Mesendoderm (in vitro differentiated cells): ENCODE results near the gene PCNT.

Source experiments
- DNase-seq: peaks from one replicate; pipeline ENCODE4 v3.0.0; 2013
- H2AK5ac ChIP-seq: 2 replicates; pipeline ENCODE4 v1.6.1; 2013; ENCODE audit warnings: low read length, inconsistent platforms
- H2BK120ac ChIP-seq: 2 replicates; pipeline ENCODE4 v1.6.1; 2013; ENCODE audit warnings: low read depth, mild to moderate bottlenecking, low read length, moderate library complexity, mixed read lengths
- H2BK15ac ChIP-seq: replicated peaks from 2 replicates; pipeline ENCODE4 v1.6.1; 2013; ENCODE audit warnings: low read depth, mild to moderate bottlenecking, moderate library complexity
- H2BK5ac ChIP-seq: 2 replicates; pipeline ENCODE4 v1.6.1; 2013; ENCODE audit warnings: low read length, inconsistent platforms
- H3K18ac ChIP-seq: 2 replicates; pipeline ENCODE4 v1.6.1; 2013; ENCODE audit warnings: mild to moderate bottlenecking, low read length, mixed read lengths
- H3K23ac ChIP-seq: one replicate; pipeline ENCODE4 v1.6.1; 2013; ENCODE audit warnings: low read length
- H3K27ac ChIP-seq: 2 replicates; pipeline ENCODE4 v1.5.1; 2013; ENCODE audit warnings: low read depth, mild to moderate bottlenecking, inconsistent platforms, low read length, moderate library complexity
- H3K27me3 ChIP-seq: 2 replicates; pipeline ENCODE4 v1.6.1; 2013; ENCODE audit warnings: low read length, control low read depth, mild to moderate bottlenecking, inconsistent platforms; ENCODE audit not compliant: insufficient read depth, poor library complexity
- H3K36me3 ChIP-seq: 2 replicates; pipeline ENCODE4 v1.6.1; 2013; ENCODE audit warnings: low read length, inconsistent platforms; ENCODE audit not compliant: control insufficient read depth, insufficient read depth
- H3K4ac ChIP-seq: one replicate; pipeline ENCODE4 v1.6.1; 2013; ENCODE audit warnings: low read depth, mild to moderate bottlenecking, low read length, moderate library complexity
- H3K4me1 ChIP-seq: 2 replicates; pipeline ENCODE4 v1.6.1; 2013; ENCODE audit warnings: low read depth, low read length, inconsistent platforms; ENCODE audit not compliant: control insufficient read depth
- H3K4me2 ChIP-seq: 2 replicates; pipeline ENCODE4 v1.6.1; 2013; ENCODE audit warnings: low read length
- H3K4me3 ChIP-seq: 2 replicates; pipeline ENCODE4 v1.5.1; 2013; ENCODE audit warnings: mild to moderate bottlenecking, low read length
- H3K56ac ChIP-seq: one replicate; pipeline ENCODE4 v1.6.1; 2013; ENCODE audit warnings: low read length
- H3K79me1 ChIP-seq: 2 replicates; pipeline ENCODE4 v1.6.1; 2013; ENCODE audit warnings: low read length, inconsistent platforms
- H3K79me2 ChIP-seq: 2 replicates; pipeline ENCODE4 v1.6.1; 2013; ENCODE audit warnings: mild to moderate bottlenecking, low read length; ENCODE audit not compliant: control insufficient read depth, insufficient read depth
- H3K9ac ChIP-seq: 2 replicates; pipeline ENCODE4 v1.6.1; 2013; ENCODE audit warnings: low read length, inconsistent platforms
- H4K5ac ChIP-seq: one replicate; pipeline ENCODE4 v1.6.1; 2013; ENCODE audit warnings: low read length
- H4K8ac ChIP-seq: one replicate; pipeline ENCODE4 v1.6.1; 2013; ENCODE audit warnings: low read depth, mild to moderate bottlenecking, control low read depth, low read length, moderate library complexity
- WGBS: extraction: QIAGEN DNeasy Blood & Tissue Kit; methylation state at CpG from one replicate; pipeline ENCODE4 v1.1.7; 2013; ENCODE audit warnings: low lambda C conversion rate, missing lambda C conversion rate; ENCODE audit not compliant: insufficient coverage; ENCODE audit errors: extremely low coverage; 5-methylcytosine and 5-hydroxymethylcytosine counted together

PCNT gene

DNA sequence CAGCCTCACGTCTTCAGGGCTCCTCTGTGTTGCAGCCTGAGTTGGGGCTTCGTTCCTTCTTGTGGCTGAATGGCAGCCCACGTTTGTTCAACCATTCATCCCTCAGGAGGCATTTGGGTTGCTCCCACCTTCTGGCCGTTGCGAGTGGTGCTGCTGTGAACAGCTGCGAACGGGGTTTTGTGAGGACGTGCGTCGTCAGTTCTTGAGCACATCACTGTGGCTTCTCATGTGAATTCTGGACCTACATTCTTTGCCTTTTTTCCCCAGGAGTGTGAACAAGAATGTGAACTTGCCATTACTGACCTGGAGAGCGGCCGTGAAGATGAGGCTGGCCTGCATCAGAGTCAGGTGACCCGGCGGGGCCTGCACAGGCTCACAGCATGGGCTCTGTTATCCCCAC lies 21.9 kb downstream of the PCNT start:
- no peak overlapping the region for H3K4ac ChIP-seq
- H3K18ac ChIP-seq, result no peak overlapping the region
- no peaks in the 10 kb centered on the region for H3K4me1 ChIP-seq
- WGBS, result no CpG with 5 or more reads among the region's 14 CpGs
- H3K4me3 ChIP-seq, result no peak overlapping the region
- H3K4me2 ChIP-seq, result no peak overlapping the region
- H2BK120ac ChIP-seq, result no peak overlapping the region
- H4K5ac ChIP-seq, result no peak overlapping the region
- H2BK15ac ChIP-seq, result no peak overlapping the region
- H4K8ac ChIP-seq, result no peak overlapping the region
- H3K27ac ChIP-seq, result no peak overlapping the region
- no peaks in the 10 kb centered on the region for H3K79me2 ChIP-seq
- peaks cover 12% of the 10 kb centered on the region for H3K36me3 ChIP-seq
- H3K56ac ChIP-seq, result no peak overlapping the region
- peaks cover 9% of the 10 kb centered on the region for H3K79me1 ChIP-seq
- DNase-seq, result no peak
- H2BK5ac ChIP-seq, result no peak overlapping the region
- H3K23ac ChIP-seq, result no peak overlapping the region
- H2AK5ac ChIP-seq, result no peak overlapping the region
- no peaks in the 10 kb centered on the region for H3K27me3 ChIP-seq
- no peak overlapping the region for H3K9ac ChIP-seq

DNA sequence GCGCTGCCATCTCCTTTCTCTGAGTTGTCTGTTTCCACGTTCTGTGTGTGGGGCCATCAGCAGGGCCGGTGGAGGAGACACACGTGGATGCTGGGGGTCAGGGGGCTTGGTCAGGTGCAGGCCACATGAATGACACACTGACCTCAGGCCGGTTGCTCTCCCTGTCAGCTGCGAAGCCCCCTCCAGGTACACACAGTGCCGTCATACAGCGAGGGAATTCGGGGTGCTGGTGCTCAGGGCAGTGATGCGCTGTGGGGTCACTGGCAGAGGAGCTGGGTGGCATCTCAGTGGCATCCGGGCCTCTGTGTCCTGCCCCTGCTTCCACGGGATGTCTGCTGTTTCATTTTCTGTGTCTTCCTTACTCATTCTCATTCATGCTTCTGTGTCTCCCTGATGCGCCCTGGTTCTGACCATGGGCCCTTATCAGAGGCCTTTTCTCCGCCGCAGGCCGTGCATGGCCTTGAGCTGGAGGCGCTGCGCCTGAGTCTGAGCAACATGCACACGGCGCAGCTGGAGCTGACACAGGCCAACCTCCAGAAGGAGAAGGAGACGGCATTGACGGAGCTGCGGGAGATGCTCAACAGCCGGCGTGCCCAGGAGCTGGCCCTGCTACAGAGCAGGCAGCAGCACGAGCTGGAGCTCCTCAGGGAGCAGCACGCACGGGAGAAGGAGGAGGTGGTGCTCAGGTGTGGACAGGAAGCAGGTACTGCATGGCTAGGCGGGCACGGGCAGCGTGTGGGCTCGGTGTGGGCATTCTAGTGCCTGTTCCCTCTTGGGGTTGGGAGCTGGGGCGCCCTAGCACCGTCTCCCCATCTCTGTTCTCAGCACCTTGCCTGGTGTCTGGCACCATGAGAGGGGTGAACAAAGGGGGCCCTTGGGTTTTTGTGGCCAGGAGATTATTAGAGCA lies 22.6 kb downstream of the PCNT start:
- Histone ChIP-seq H3K56ac (no peak overlapping the region), H3K27ac (no peak overlapping the region), H3K4me2 (no peak overlapping the region), H3K4ac (no peak overlapping the region), H3K79me2 (no peaks in the 10 kb centered on the region), H3K27me3 (no peaks in the 10 kb centered on the region), H2BK120ac (no peak overlapping the region), H3K79me1 (peaks cover 9% of the 10 kb centered on the region), H3K36me3 (peaks cover 12% of the 10 kb centered on the region), H3K9ac (no peak overlapping the region), H4K5ac (no peak overlapping the region), H3K23ac (no peak overlapping the region), H4K8ac (no peak overlapping the region), H3K18ac (no peak overlapping the region), H3K4me1 (no peaks in the 10 kb centered on the region), H2AK5ac (no peak overlapping the region), H2BK15ac (no peak overlapping the region), H3K4me3 (no peak overlapping the region), H2BK5ac (no peak overlapping the region)
- no peak for DNase-seq
- whole genome bisulfite sequencing, result no CpG with 5 or more reads among the region's 34 CpGs

- Histone ChIP-seq H3K27ac (no peak overlapping the region), H3K4me3 (no peak overlapping the region), H3K18ac (no peak overlapping the region), H3K9ac (no peak overlapping the region), H3K56ac (no peak overlapping the region), H3K27me3 (no peaks in the 10 kb centered on the region), H4K5ac (no peak overlapping the region), H3K79me1 (peaks cover 9% of the 10 kb centered on the region), H4K8ac (no peak overlapping the region), H3K36me3 (peaks cover 15% of the 10 kb centered on the region), H3K4ac (no peak overlapping the region), H3K79me2 (no peaks in the 10 kb centered on the region), H2AK5ac (no peak overlapping the region), H2BK5ac (no peak overlapping the region), H2BK15ac (no peak overlapping the region), H3K4me2 (no peak overlapping the region), H3K23ac (no peak overlapping the region), H2BK120ac (no peak overlapping the region), H3K4me1 (no peaks in the 10 kb centered on the region)
- DNase-seq, result no peak
- WGBS, result no CpG with 5 or more reads among the region's 10 CpGs
Observed at GRCh38 chr21:46347203-46347550, 23.2 kb downstream of the PCNT start.

- H3K23ac ChIP-seq, result no peak overlapping the region
- H3K56ac ChIP-seq, result no peak overlapping the region
- no peak overlapping the region for H2BK120ac ChIP-seq
- H3K18ac ChIP-seq, result no peak overlapping the region
- WGBS, result no CpG with 5 or more reads among the region's 12 CpGs
- H3K9ac ChIP-seq, result no peak overlapping the region
- no peak overlapping the region for H3K27ac ChIP-seq
- peaks cover 15% of the 10 kb centered on the region for H3K36me3 ChIP-seq
- H2BK5ac ChIP-seq, result no peak overlapping the region
- H3K79me1 ChIP-seq, result peaks cover 9% of the 10 kb centered on the region
- H3K4me2 ChIP-seq, result no peak overlapping the region
- no peak for DNase-seq
- H4K8ac ChIP-seq, result no peak overlapping the region
- H3K27me3 ChIP-seq, result no peaks in the 10 kb centered on the region
- no peak overlapping the region for H2BK15ac ChIP-seq
- no peaks in the 10 kb centered on the region for H3K4me1 ChIP-seq
- H2AK5ac ChIP-seq, result no peak overlapping the region
- no peak overlapping the region for H4K5ac ChIP-seq
- H3K4ac ChIP-seq, result no peak overlapping the region
- no peak overlapping the region for H3K4me3 ChIP-seq
- H3K79me2 ChIP-seq, result no peaks in the 10 kb centered on the region
Observed at GRCh38 chr21:46347791-46348381, 23.9 kb downstream of the PCNT start.

DNA sequence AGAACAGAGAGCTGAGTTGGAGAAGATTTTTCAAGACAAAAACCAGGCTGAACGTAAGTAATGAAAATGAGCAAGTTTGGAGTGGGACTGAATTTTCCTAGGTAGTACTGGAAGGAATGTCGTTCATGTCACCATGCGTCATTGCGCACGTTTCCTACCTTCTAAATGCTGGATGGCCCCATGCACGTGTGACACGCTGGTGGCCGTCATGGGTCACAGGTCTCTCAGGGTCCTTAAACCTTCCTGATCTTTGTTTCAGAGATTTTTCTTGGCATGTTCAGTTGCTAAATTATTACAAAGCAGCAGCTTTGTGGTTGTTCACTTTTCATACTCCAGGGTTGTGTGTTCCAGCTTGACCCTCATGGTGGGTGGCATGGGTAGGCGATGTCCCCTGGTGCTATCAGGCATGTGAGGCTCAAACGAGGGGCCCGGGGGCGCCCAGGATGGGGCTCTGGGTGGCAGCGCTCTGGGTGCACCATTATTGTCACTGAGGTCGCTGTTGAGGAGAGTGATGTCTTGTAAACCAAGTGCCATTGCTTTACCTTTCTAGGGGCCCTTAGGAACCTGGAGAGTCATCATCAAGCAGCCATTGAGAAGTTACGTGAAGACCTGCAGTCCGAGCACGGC lies 25.3 kb downstream of the PCNT start:
- H3K23ac ChIP-seq, result no peak overlapping the region

More for the DNA sequence above, 25.3 kb downstream of the PCNT start:
- Histone ChIP-seq H2AK5ac (no peak overlapping the region), H3K18ac (no peak overlapping the region), H4K5ac (no peak overlapping the region), H3K4me1 (no peaks in the 10 kb centered on the region), H3K9ac (no peak overlapping the region), H3K27ac (no peak overlapping the region), H2BK5ac (no peak overlapping the region), H3K4me2 (no peak overlapping the region), H4K8ac (no peak overlapping the region), H2BK15ac (no peak overlapping the region), H3K79me2 (no peaks in the 10 kb centered on the region), H3K56ac (no peak overlapping the region), H3K79me1 (peaks cover 9% of the 10 kb centered on the region), H3K4me3 (no peak overlapping the region), H3K27me3 (no peaks in the 10 kb centered on the region), H2BK120ac (no peak overlapping the region), H3K4ac (no peak overlapping the region), H3K36me3 (peaks cover 21% of the 10 kb centered on the region)
- no CpG with 5 or more reads among the region's 17 CpGs for WGBS
- no peak for DNase-seq
